ENCODE measurements around the gene KLF4. TPM values are rescaled to one million over a fixed set of nuclear protein-coding genes. Genes with fewer than 3 reads are reported as not detected.

The KLF4 gene
- under 1 TPM in 1 of 2 experiments, not detected in 1; 0.28 TPM for total RNA-seq

DNA sequence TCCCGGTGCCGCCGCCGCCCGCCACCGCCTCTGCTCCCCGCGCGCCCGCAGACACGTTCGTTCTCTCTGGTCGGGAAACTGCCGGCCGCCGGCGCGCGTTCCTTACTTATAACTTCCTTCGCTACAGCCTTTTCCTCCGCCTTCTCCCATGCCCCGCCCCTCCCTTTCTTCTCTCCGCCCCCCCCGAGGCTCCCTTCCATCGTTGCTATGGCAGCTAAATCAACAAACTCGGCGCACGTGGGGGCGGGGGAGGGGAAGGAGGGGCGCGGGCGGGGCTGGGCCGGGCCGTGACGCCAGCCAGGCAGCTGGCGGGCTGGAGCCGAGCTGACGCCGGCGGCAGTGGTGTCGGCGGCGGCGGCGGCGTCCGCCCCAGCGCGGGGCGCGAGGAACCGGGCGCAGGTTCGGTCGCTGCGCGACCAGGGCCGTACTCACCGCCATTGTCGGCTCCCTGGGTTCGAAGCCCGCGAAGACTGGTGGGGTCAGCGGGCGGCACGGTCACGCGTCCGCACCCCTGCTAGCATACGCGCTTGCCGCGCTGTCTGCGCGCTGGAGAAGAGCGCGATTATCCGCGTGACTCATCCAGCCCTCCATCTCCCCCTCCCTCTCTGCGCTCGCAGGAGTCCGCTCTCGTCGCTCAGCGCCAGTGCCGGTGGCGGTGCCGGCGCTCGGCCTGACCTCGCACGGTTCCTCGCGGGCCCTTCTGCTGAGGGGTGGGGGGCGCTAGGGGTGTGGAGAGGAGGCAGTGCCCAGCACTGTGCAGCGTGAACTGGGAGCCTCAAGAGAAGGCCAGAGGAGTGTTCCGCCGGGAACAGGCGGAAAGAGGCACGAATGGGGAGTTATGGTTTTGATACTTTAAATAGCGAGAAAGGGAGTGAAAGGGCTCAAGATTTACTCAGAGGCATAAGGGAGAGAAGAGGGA is at the start of gene KLF4:
Gene KLF4 (minus strand): TSS at position 83 of the 919 bp plus-strand sequence. CDS start 597 bp downstream, outside the sequence.

Other genes starting within 250 kb of the KLF4 start
- gene RAD23B, start 206.5 kb downstream of the KLF4 start, total RNA-seq: 10 to 100 TPM; 86.1 to 86.5 TPM